ENCODE measurements around the gene TMEM151B. TPM values are rescaled to one million over a fixed set of nuclear protein-coding genes. Genes with fewer than 3 reads are reported as not detected.
A peak's percentile ranks its signal among the peaks of the same experiment; 100 is the strongest.

Gene TMEM151B
- total and polyA plus RNA-seq, 2 of the 13 experiments (the other 11 are each of a cell fraction or from before 2014, with no cell fraction given) = not detected

DNA sequence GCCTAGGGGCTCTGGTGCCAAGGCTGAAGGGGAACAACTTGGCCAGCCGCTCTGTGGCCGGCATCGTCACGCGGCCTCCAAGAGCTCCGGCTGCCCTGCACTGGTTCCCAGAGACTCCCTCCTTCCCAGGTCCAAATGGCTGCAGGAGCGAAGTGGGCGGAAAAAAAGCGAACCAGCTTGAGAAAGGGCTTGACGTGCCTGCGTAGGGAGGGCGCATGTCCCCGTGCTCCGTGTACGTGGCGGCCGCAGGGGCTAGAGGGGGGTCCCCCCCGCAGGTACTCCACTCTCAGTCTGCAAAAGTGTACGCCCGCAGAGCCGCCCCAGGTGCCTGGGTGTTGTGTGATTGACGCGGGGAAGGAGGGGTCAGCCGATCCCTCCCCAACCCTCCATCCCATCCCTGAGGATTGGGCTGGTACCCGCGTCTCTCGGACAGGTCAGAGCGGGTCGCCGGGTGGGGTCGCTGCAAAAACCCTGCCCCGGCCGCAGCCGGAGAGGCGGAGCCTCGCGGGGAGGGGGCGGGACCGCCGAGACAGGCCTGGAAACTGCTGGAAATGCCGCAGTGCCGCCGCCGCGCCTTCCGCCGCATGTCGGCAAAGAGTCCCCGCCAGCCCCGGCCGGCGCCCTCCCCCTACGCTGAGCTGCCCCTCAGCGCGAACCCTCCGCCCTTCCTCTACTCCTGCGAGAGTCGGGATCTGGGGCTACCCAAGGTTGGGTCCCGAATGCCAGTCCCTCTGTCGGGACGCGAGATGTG is 24.2 kb upstream of the TMEM151B start (continued):
- no peak for TF ChIP-seq SCMH1 (CRISPR knock-in tag; IDR thresholded peaks at IDR 0.05; ENCODE audit: borderline replicate concordance)
- TF ChIP-seq TP53 (CRISPR knock-in tag; conservative IDR thresholded peaks at IDR 0.05) = peak; percentile 75; the same call in 1 of the 2 replicates
- TF ChIP-seq ZNF749 (CRISPR knock-in tag; IDR thresholded peaks at IDR 0.05; ENCODE audit: borderline replicate concordance) = 0 out of 2 replicates have a peak, but pooled peaks have one; percentile 47
- no peak for TF ChIP-seq ZNF260 (CRISPR knock-in tag; IDR thresholded peaks at IDR 0.05; ENCODE audit: borderline replicate concordance, low read depth)
- peak; percentile 89; the same call in 1 of the 2 replicates for TF ChIP-seq ZNF33A (CRISPR knock-in tag; IDR thresholded peaks at IDR 0.05; ENCODE audit: borderline replicate concordance)
- TF ChIP-seq KLF15 (CRISPR knock-in tag; IDR thresholded peaks at IDR 0.05; ENCODE audit: borderline replicate concordance) = peak; percentile 17
- TF ChIP-seq ZKSCAN5 (CRISPR knock-in tag; IDR thresholded peaks at IDR 0.05) = peak; percentile 34; the same call in 1 of the 2 replicates
- TF ChIP-seq, protein P1, sequence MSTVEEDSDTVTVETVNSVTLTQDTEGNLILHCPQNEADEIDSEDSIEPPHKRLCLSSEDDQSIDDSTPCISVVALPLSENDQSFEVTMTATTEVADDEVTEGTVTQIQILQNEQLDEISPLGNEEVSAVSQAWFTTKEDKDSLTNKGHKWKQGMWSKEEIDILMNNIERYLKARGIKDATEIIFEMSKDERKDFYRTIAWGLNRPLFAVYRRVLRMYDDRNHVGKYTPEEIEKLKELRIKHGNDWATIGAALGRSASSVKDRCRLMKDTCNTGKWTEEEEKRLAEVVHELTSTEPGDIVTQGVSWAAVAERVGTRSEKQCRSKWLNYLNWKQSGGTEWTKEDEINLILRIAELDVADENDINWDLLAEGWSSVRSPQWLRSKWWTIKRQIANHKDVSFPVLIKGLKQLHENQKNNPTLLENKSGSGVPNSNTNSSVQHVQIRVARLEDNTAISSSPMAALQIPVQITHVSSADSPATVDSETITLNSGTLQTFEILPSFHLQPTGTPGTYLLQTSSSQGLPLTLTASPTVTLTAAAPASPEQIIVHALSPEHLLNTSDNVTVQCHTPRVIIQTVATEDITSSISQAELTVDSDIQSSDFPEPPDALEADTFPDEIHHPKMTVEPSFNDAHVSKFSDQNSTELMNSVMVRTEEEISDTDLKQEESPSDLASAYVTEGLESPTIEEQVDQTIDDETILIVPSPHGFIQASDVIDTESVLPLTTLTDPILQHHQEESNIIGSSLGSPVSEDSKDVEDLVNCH (CRISPR knock-in tag; IDR thresholded peaks at IDR 0.05) = no peak
- TF ChIP-seq SP4 (CRISPR knock-in tag; IDR thresholded peaks at IDR 0.05) = peak; percentile 86
- TF ChIP-seq JUND (CRISPR knock-in tag; IDR thresholded peaks at IDR 0.05) = 0 out of 2 replicates have a peak, but pooled peaks have one; percentile 19
- TF ChIP-seq ZNF333 (CRISPR knock-in tag; IDR thresholded peaks at IDR 0.05; ENCODE audit: borderline replicate concordance) = no peak; the same call in 1 of the 2 replicates
- no peak for TF ChIP-seq ZNF275 (CRISPR knock-in tag; IDR thresholded peaks at IDR 0.05; ENCODE audit: borderline replicate concordance)
- TF ChIP-seq FIP1L1 (IDR thresholded peaks at IDR 0.05; ENCODE audit: borderline replicate concordance, insufficient read depth, low read depth, low read length) = no peak
- TF ChIP-seq NRL (CRISPR knock-in tag; IDR thresholded peaks at IDR 0.05; ENCODE audit: borderline replicate concordance) = peak; percentile 8; the same call in 1 of the 2 replicates
- TF ChIP-seq ISL2 (CRISPR knock-in tag; IDR thresholded peaks at IDR 0.05) = peak; percentile 82
- TF ChIP-seq ZNF646 (CRISPR knock-in tag; IDR thresholded peaks at IDR 0.05) = peak; percentile 53; the same call in 1 of the 2 replicates
- peak; percentile 91 for TF ChIP-seq NFE2L1 (CRISPR knock-in tag; IDR thresholded peaks at IDR 0.05; ENCODE audit: borderline replicate concordance)

All from HepG2 (cell line).